HG03060 (cell line): ENCODE results near the gene UQCRC1.

Experiments used
- ATAC-seq: cut with Tn5 transposase; IDR thresholded peaks from one replicate; pipeline ENCODE4 v1.9.1; 2021; ENCODE audit warnings: low read depth, moderate number of reproducible peaks; ENCODE audit not compliant: unreplicated experiment

The UQCRC1 gene

GRCh38 chr3:48600711-48601621 lies 8.5 kb downstream of the UQCRC1 start:
- ATAC-seq, result no peak

- no peak for ATAC-seq
Observed at GRCh38 chr3:48599509-48600285, 9.7 kb downstream of the UQCRC1 start.

- ATAC-seq, result no peak
Observed at GRCh38 chr3:48599077-48599501, 10.4 kb downstream of the UQCRC1 start.

- no peak for ATAC-seq
Observed at GRCh38 chr3:48598323-48599076, 10.9 kb downstream of the UQCRC1 start.

GRCh38 chr3:48597408-48597800 lies 12.0 kb downstream of the UQCRC1 start:
- no peak for ATAC-seq

GRCh38 chr3:48596676-48597407 lies 12.6 kb downstream of the UQCRC1 start:
- ATAC-seq, result no peak

GRCh38 chr3:48596157-48596556 lies 13.3 kb downstream of the UQCRC1 start:
- no peak for ATAC-seq

- no peak for ATAC-seq
Observed at GRCh38 chr3:48595526-48596121, 13.8 kb downstream of the UQCRC1 start.

- no peak for ATAC-seq
Observed at GRCh38 chr3:48595075-48595525, 14.3 kb downstream of the UQCRC1 start, which contains the start of gene COL7A1. COL7A1 (minus strand) TSS chr3:48595329; CDS start chr3:48595159, 170 bp downstream.

- no peak for ATAC-seq
Observed at GRCh38 chr3:48594417-48595049, 14.9 kb downstream of the UQCRC1 start.

GRCh38 chr3:48593337-48593736 lies 16.1 kb downstream of the UQCRC1 start:
- ATAC-seq, result no peak

- ATAC-seq, result no peak
Observed at GRCh38 chr3:48592519-48593087, 16.8 kb downstream of the UQCRC1 start.

GRCh38 chr3:48591886-48592518 lies 17.4 kb downstream of the UQCRC1 start:
- no peak for ATAC-seq

GRCh38 chr3:48591436-48591835 lies 18.0 kb downstream of the UQCRC1 start:
- ATAC-seq, result no peak

GRCh38 chr3:48588230-48588629 lies 21.2 kb downstream of the UQCRC1 start:
- ATAC-seq, result no peak

GRCh38 chr3:48587686-48588085 lies 21.8 kb downstream of the UQCRC1 start:
- no peak for ATAC-seq

GRCh38 chr3:48585411-48585810 lies 24.0 kb downstream of the UQCRC1 start:
- ATAC-seq, result no peak

- no peak for ATAC-seq
Observed at GRCh38 chr3:48584836-48585235, 24.6 kb downstream of the UQCRC1 start.
